Measurements from ENCODE around the gene ADGRG3. TPM values are rescaled to one million over a fixed set of nuclear protein-coding genes. Genes with fewer than 3 reads are reported as not detected.

The ADGRG3 gene
- total and polyA plus RNA-seq, 2 of the 13 experiments (the other 11 are each of a cell fraction or from before 2014, with no cell fraction given), result 2.7 to 11.8 TPM

DNA sequence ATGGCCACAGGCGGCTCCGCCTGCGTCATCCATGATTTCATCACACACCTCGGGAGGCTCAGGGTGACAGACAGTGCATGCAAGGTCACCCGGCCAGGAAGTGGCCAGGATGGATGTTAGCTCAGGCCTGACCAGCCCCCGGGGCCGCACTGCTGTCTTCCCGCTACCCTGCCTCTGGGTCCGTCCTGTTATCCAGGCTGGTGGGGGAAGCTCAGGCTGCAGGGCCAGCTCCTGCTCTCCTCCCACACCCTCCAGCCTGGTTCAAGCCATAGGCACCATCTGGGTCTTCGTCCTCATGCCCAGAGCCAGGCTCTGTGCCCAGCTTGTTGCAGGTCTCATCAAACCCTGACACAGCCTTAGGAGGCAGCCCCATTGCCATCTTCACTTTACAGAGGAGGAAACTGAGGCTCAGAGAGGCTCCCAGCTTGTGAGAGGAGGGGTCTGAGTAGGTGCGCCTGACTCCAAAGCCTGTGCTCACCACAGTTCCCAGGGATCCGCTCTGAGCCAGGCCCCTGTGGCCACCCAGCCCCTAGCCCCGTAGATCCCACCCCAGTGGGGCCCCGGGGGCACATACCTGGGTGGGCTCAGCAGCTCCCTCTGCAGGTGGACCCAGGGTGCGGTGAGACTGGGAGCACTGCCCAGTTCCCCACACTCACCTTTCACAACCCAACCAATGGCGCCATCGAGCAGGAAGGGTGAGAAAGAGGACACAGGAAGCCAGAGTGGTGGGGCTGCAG is 412 bp upstream of the ADGRG3 start (continued):
- TF ChIP-seq ZNF180 (CRISPR knock-in tag; IDR thresholded peaks at IDR 0.05; ENCODE audit: borderline replicate concordance, low read depth), result no peak
- TF ChIP-seq KMT2B (CRISPR knock-in tag; IDR thresholded peaks at IDR 0.05), result peak; percentile 17; the same call in 1 of the 2 replicates
- no peak for TF ChIP-seq ZBTB42 (CRISPR knock-in tag; IDR thresholded peaks at IDR 0.05)
- no peak for TF ChIP-seq ZNF138 (CRISPR knock-in tag; IDR thresholded peaks at IDR 0.05; ENCODE audit: low read depth)
- TF ChIP-seq, protein P1, sequence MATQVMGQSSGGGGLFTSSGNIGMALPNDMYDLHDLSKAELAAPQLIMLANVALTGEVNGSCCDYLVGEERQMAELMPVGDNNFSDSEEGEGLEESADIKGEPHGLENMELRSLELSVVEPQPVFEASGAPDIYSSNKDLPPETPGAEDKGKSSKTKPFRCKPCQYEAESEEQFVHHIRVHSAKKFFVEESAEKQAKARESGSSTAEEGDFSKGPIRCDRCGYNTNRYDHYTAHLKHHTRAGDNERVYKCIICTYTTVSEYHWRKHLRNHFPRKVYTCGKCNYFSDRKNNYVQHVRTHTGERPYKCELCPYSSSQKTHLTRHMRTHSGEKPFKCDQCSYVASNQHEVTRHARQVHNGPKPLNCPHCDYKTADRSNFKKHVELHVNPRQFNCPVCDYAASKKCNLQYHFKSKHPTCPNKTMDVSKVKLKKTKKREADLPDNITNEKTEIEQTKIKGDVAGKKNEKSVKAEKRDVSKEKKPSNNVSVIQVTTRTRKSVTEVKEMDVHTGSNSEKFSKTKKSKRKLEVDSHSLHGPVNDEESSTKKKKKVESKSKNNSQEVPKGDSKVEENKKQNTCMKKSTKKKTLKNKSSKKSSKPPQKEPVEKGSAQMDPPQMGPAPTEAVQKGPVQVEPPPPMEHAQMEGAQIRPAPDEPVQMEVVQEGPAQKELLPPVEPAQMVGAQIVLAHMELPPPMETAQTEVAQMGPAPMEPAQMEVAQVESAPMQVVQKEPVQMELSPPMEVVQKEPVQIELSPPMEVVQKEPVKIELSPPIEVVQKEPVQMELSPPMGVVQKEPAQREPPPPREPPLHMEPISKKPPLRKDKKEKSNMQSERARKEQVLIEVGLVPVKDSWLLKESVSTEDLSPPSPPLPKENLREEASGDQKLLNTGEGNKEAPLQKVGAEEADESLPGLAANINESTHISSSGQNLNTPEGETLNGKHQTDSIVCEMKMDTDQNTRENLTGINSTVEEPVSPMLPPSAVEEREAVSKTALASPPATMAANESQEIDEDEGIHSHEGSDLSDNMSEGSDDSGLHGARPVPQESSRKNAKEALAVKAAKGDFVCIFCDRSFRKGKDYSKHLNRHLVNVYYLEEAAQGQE (IDR thresholded peaks at IDR 0.05; ENCODE audit: borderline replicate concordance in 1 of 2, low read depth in 1 of 2, low read length in 2 of 2), result peak in 1 of 2 experiments; percentile 44; a peak in 1 of 4 replicates
- no peak for TF ChIP-seq RAD51 (IDR thresholded peaks at IDR 0.05; ENCODE audit: borderline replicate concordance)
- no peak; the same call in 1 of the 2 replicates for TF ChIP-seq JUNB (CRISPR knock-in tag; IDR thresholded peaks at IDR 0.05; ENCODE audit: borderline replicate concordance)
- TF ChIP-seq, protein P2, sequence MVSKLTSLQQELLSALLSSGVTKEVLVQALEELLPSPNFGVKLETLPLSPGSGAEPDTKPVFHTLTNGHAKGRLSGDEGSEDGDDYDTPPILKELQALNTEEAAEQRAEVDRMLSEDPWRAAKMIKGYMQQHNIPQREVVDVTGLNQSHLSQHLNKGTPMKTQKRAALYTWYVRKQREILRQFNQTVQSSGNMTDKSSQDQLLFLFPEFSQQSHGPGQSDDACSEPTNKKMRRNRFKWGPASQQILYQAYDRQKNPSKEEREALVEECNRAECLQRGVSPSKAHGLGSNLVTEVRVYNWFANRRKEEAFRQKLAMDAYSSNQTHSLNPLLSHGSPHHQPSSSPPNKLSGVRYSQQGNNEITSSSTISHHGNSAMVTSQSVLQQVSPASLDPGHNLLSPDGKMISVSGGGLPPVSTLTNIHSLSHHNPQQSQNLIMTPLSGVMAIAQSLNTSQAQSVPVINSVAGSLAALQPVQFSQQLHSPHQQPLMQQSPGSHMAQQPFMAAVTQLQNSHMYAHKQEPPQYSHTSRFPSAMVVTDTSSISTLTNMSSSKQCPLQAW (CRISPR knock-in tag; IDR thresholded peaks at IDR 0.05), result peak; percentile 95
- no peak for TF ChIP-seq KDM5A (IDR thresholded peaks at IDR 0.05; ENCODE audit: borderline replicate concordance, low read length)
- TF ChIP-seq ZNF891 (CRISPR knock-in tag; IDR thresholded peaks at IDR 0.05), result peak; percentile 69
- no peak for TF ChIP-seq ZNF766 (CRISPR knock-in tag; IDR thresholded peaks at IDR 0.05; ENCODE audit: borderline replicate concordance)
- TF ChIP-seq, protein P3, sequence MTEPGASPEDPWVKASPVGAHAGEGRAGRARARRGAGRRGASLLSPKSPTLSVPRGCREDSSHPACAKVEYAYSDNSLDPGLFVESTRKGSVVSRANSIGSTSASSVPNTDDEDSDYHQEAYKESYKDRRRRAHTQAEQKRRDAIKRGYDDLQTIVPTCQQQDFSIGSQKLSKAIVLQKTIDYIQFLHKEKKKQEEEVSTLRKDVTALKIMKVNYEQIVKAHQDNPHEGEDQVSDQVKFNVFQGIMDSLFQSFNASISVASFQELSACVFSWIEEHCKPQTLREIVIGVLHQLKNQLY (CRISPR knock-in tag; IDR thresholded peaks at IDR 0.05), result peak; percentile 83
- TF ChIP-seq, protein P4, sequence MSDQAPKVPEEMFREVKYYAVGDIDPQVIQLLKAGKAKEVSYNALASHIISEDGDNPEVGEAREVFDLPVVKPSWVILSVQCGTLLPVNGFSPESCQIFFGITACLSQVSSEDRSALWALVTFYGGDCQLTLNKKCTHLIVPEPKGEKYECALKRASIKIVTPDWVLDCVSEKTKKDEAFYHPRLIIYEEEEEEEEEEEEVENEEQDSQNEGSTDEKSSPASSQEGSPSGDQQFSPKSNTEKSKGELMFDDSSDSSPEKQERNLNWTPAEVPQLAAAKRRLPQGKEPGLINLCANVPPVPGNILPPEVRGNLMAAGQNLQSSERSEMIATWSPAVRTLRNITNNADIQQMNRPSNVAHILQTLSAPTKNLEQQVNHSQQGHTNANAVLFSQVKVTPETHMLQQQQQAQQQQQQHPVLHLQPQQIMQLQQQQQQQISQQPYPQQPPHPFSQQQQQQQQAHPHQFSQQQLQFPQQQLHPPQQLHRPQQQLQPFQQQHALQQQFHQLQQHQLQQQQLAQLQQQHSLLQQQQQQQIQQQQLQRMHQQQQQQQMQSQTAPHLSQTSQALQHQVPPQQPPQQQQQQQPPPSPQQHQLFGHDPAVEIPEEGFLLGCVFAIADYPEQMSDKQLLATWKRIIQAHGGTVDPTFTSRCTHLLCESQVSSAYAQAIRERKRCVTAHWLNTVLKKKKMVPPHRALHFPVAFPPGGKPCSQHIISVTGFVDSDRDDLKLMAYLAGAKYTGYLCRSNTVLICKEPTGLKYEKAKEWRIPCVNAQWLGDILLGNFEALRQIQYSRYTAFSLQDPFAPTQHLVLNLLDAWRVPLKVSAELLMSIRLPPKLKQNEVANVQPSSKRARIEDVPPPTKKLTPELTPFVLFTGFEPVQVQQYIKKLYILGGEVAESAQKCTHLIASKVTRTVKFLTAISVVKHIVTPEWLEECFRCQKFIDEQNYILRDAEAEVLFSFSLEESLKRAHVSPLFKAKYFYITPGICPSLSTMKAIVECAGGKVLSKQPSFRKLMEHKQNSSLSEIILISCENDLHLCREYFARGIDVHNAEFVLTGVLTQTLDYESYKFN (CRISPR knock-in tag; conservative IDR thresholded peaks at IDR 0.05), result peak; percentile 89
- peak; percentile 50; the same call in 1 of the 2 replicates for TF ChIP-seq ZNF724P (CRISPR knock-in tag; IDR thresholded peaks at IDR 0.05; ENCODE audit: borderline replicate concordance)
- TF ChIP-seq ZNF225 (CRISPR knock-in tag; IDR thresholded peaks at IDR 0.05), result no peak; the same call in 1 of the 2 replicates
- peak; percentile 62; the same call in 1 of the 2 replicates for TF ChIP-seq KDM1A (CRISPR knock-in tag; IDR thresholded peaks at IDR 0.05)
- peak; percentile 68; the same call in 1 of the 2 replicates for TF ChIP-seq HOXA9 (CRISPR knock-in tag; IDR thresholded peaks at IDR 0.05; ENCODE audit: borderline replicate concordance)
- no peak for TF ChIP-seq ZNF260 (CRISPR knock-in tag; IDR thresholded peaks at IDR 0.05; ENCODE audit: borderline replicate concordance, low read depth)
- no peak for TF ChIP-seq PCBP2 (optimal IDR thresholded peaks at IDR 0.05; ENCODE audit: low read depth, low read length, poor library complexity, severe bottlenecking)

All from HepG2 (cell line).